ENCODE results near the gene AACS.

GRCh38 chr12:125076103-125076502 is 10.9 kb downstream of the AACS start:
- TF ChIP-seq ARHGAP35 (CRISPR knock-in tag; IDR thresholded peaks at IDR 0.05; ENCODE audit: borderline replicate concordance) (no peak), PRPF4 (IDR thresholded peaks at IDR 0.05; ENCODE audit: low read depth, low read length, poor library complexity, severe bottlenecking) (no peak), TCF7L2 (IDR thresholded peaks at IDR 0.05; ENCODE audit: low read depth, low read length) (no peak), PREB (CRISPR knock-in tag; IDR thresholded peaks at IDR 0.05) (no peak), MAX (IDR thresholded peaks at IDR 0.05) (no peak), ZNF766 (CRISPR knock-in tag; IDR thresholded peaks at IDR 0.05; ENCODE audit: borderline replicate concordance) (no peak), SNRNP70 (IDR thresholded peaks at IDR 0.05; ENCODE audit: low read depth, low read length) (no peak), TFDP2 (CRISPR knock-in tag; IDR thresholded peaks at IDR 0.05) (no peak), TCF12 (IDR thresholded peaks at IDR 0.05) (no peak), TCF12 (CRISPR knock-in tag; IDR thresholded peaks at IDR 0.05) (no peak)
